ENCODE data around the gene PELI2.

- no peak for TF ChIP-seq CTCF (conservative IDR thresholded peaks at IDR 0.05; ENCODE audit: low read depth in 2 of 2)
- TF ChIP-seq POLR2AphosphoS5 (IDR thresholded peaks at IDR 0.05; ENCODE audit: low read depth), result no peak
- no peak for TF ChIP-seq EZH2 (IDR thresholded peaks at IDR 0.05; ENCODE audit: low read depth, unreplicated experiment)
- TF ChIP-seq REST (IDR thresholded peaks at IDR 0.05; ENCODE audit: unreplicated experiment), result no peak
Observed at GRCh38 chr14:56210571-56210970, 92.4 kb downstream of the PELI2 start.

All from GM23338 (cell line).